ENCODE results near the gene RFX2. TPM values are rescaled to one million over a fixed set of nuclear protein-coding genes. Genes with fewer than 3 reads are reported as not detected.

The RFX2 gene
- total and polyA plus RNA-seq, 4 experiments from 2014 or later, result 3.6 to 6.7 (median 5.8) TPM

GRCh38 chr19:6070720-6071485 is 39.4 kb downstream of the RFX2 start:
- Histone ChIP-seq H3K27me3 (ENCODE audit: insufficient read depth, low read length) (no peaks in the 10 kb centered on the region), H3K9me3 (ENCODE audit: control insufficient read depth in 1 of 2, low read length in 2 of 2) (no peaks in the 10 kb centered on the region), H3K4me3 (ENCODE audit: low read length in 2 of 2) (no peak overlapping the region), H3K27ac (ENCODE audit: low read depth, low read length) (no peak overlapping the region), H3K36me3 (ENCODE audit: insufficient read depth, low read length) (no peaks in the 10 kb centered on the region), H3K4me1 (ENCODE audit: insufficient read depth, low read length) (peaks cover 18% of the 10 kb centered on the region)
- Mint-ChIP-seq H3K4me3 (no peak overlapping the region), H3K9me3 (peaks cover 0 to 3% (median 0%) of the 10 kb centered on the region in 8 donors), H3K4me1 (peaks cover 22 to 38% (median 25%) of the 10 kb centered on the region in 4 donors), H3K36me3 (peaks cover 0 to 5% of the 10 kb centered on the region in 2 donors), H3K27ac (peak overlapping the region in 4 of 7 donors; percentile 4 to 97 (median 74)), H3K27me3 (no peaks in the 10 kb centered on the region)
- intact Hi-C loops (cut with micrococcal nuclease), result no loop called here
- POLR2A ChIA-PET (ENCODE audit: partially characterized antibody), result no interaction called here
- no peak for DNase-seq
- CTCF ChIA-PET (ENCODE audit: partially characterized antibody), result interaction anchor here (2.2 kb wide), 1 partner anchor 57 kb away, joined by 4 read pairs; no protein-coding TSS in a partner anchor

GRCh38 chr19:6070207-6070681 is 40.1 kb downstream of the RFX2 start:
- ChIA-PET POLR2A (ENCODE audit: partially characterized antibody) (no interaction called here), CTCF (ENCODE audit: partially characterized antibody) (interaction anchor here (2.2 kb wide), 1 partner anchor 58 kb away, joined by 4 read pairs; no protein-coding TSS in a partner anchor)
- H3K27ac Mint-ChIP-seq, result peak overlapping the region in 4 of 7 donors; percentile 4 to 97 (median 74)

GRCh38 chr19:6069268-6069791 is 41.0 kb downstream of the RFX2 start:
- peak in 3 of 5 donors; percentile 26 to 54 (median 41) for DNase-seq

More at GRCh38 chr19:6070207-6070681, 40.1 kb downstream of the RFX2 start:
- H3K27me3 Mint-ChIP-seq, result no peaks in the 10 kb centered on the region
- H3K27ac ChIP-seq (ENCODE audit: low read depth, low read length), result no peak overlapping the region
- no peaks in the 10 kb centered on the region for H3K27me3 ChIP-seq (ENCODE audit: insufficient read depth, low read length)
- H3K36me3 Mint-ChIP-seq, result peaks cover 0 to 5% of the 10 kb centered on the region in 2 donors
- no peaks in the 10 kb centered on the region for H3K36me3 ChIP-seq (ENCODE audit: insufficient read depth, low read length)
- peak in 1 of 5 donors; percentile 25 for DNase-seq
- peaks cover 0 to 3% (median 0%) of the 10 kb centered on the region in 8 donors for H3K9me3 Mint-ChIP-seq
- H3K4me3 Mint-ChIP-seq, result no peak overlapping the region
- H3K4me1 ChIP-seq (ENCODE audit: insufficient read depth, low read length), result peaks cover 25% of the 10 kb centered on the region
- no peak overlapping the region for H3K4me3 ChIP-seq (ENCODE audit: low read length in 2 of 2)
- no peaks in the 10 kb centered on the region for H3K9me3 ChIP-seq (ENCODE audit: control insufficient read depth in 1 of 2, low read length in 2 of 2)
- H3K4me1 Mint-ChIP-seq, result peaks cover 26 to 45% (median 29%) of the 10 kb centered on the region in 4 donors
- intact Hi-C loops (cut with micrococcal nuclease), result no loop called here

GRCh38 chr19:6068711-6069110 is 41.6 kb downstream of the RFX2 start:
- Mint-ChIP-seq H3K36me3 (peaks cover 0 to 5% of the 10 kb centered on the region in 2 donors), H3K27ac (peak overlapping the region; percentile 39 to 97 (median 87)), H3K27me3 (no peaks in the 10 kb centered on the region), H3K4me1 (peaks cover 26 to 57% (median 32%) of the 10 kb centered on the region in 4 donors), H3K4me3 (no peak overlapping the region), H3K9me3 (peaks cover 0 to 3% (median 0%) of the 10 kb centered on the region in 8 donors)
- Histone ChIP-seq H3K4me3 (ENCODE audit: low read length in 2 of 2) (no peak overlapping the region), H3K27ac (ENCODE audit: low read depth, low read length) (no peak overlapping the region), H3K27me3 (ENCODE audit: insufficient read depth, low read length) (no peaks in the 10 kb centered on the region), H3K9me3 (ENCODE audit: control insufficient read depth in 1 of 2, low read length in 2 of 2) (no peaks in the 10 kb centered on the region), H3K36me3 (ENCODE audit: insufficient read depth, low read length) (no peaks in the 10 kb centered on the region), H3K4me1 (ENCODE audit: insufficient read depth, low read length) (peaks cover 27% of the 10 kb centered on the region)
- POLR2A ChIA-PET (ENCODE audit: partially characterized antibody), result no interaction called here
- CTCF ChIA-PET (ENCODE audit: partially characterized antibody), result interaction anchor here (2.2 kb wide), 1 partner anchor 59 kb away, joined by 4 read pairs; no protein-coding TSS in a partner anchor
- intact Hi-C loops (cut with micrococcal nuclease), result loop anchor here (5.0 kb wide), 1 partner anchor 39 kb away; no protein-coding TSS in a partner anchor
- no peak for DNase-seq

More at GRCh38 chr19:6069268-6069791, 41.0 kb downstream of the RFX2 start:
- no peaks in the 10 kb centered on the region for H3K27me3 Mint-ChIP-seq
- no peak overlapping the region for H3K27ac ChIP-seq (ENCODE audit: low read depth, low read length)
- H3K36me3 ChIP-seq (ENCODE audit: insufficient read depth, low read length), result no peaks in the 10 kb centered on the region
- H3K27me3 ChIP-seq (ENCODE audit: insufficient read depth, low read length), result no peaks in the 10 kb centered on the region
- peaks cover 26 to 51% (median 32%) of the 10 kb centered on the region in 4 donors for H3K4me1 Mint-ChIP-seq
- no peaks in the 10 kb centered on the region for H3K9me3 ChIP-seq (ENCODE audit: control insufficient read depth in 1 of 2, low read length in 2 of 2)
- H3K27ac Mint-ChIP-seq, result peak overlapping the region; percentile 24 to 97 (median 87)
- intact Hi-C loops (cut with micrococcal nuclease), result loop anchor here (5.0 kb wide), 1 partner anchor 38 kb away; no protein-coding TSS in a partner anchor
- peak overlapping the region in 4 of 8 donors; percentile 22 to 38 (median 32) for H3K4me3 Mint-ChIP-seq
- H3K4me3 ChIP-seq (ENCODE audit: low read length in 2 of 2), result no peak overlapping the region
- ChIA-PET POLR2A (ENCODE audit: partially characterized antibody) (no interaction called here), CTCF (ENCODE audit: partially characterized antibody) (interaction anchor here (1.0 to 2.2 kb wide), 2 partner anchors 21 to 59 kb away, joined by 3 to 4 read pairs; no protein-coding TSS in a partner anchor)
- H3K9me3 Mint-ChIP-seq, result peaks cover 0 to 3% (median 0%) of the 10 kb centered on the region in 8 donors
- peaks cover 0 to 5% of the 10 kb centered on the region in 2 donors for H3K36me3 Mint-ChIP-seq
- peaks cover 27% of the 10 kb centered on the region for H3K4me1 ChIP-seq (ENCODE audit: insufficient read depth, low read length)

GRCh38 chr19:6067975-6068374 is 42.3 kb downstream of the RFX2 start:
- ChIA-PET POLR2A (ENCODE audit: partially characterized antibody) (no interaction called here), CTCF (ENCODE audit: partially characterized antibody) (no interaction called here)
- H3K36me3 ChIP-seq (ENCODE audit: insufficient read depth, low read length), result no peaks in the 10 kb centered on the region
- H3K4me1 ChIP-seq (ENCODE audit: insufficient read depth, low read length), result peaks cover 27% of the 10 kb centered on the region
- Mint-ChIP-seq H3K27me3 (no peaks in the 10 kb centered on the region), H3K27ac (peak overlapping the region in 2 of 7 donors; percentile 88 to 94), H3K4me1 (peaks cover 26 to 58% (median 32%) of the 10 kb centered on the region in 4 donors), H3K36me3 (peaks cover 0 to 5% of the 10 kb centered on the region in 2 donors), H3K4me3 (no peak overlapping the region), H3K9me3 (peaks cover 0 to 3% (median 0%) of the 10 kb centered on the region in 8 donors)
- H3K4me3 ChIP-seq (ENCODE audit: low read length in 2 of 2), result no peak overlapping the region
- H3K9me3 ChIP-seq (ENCODE audit: control insufficient read depth in 1 of 2, low read length in 2 of 2), result no peaks in the 10 kb centered on the region
- no peak for DNase-seq
- no peak overlapping the region for H3K27ac ChIP-seq (ENCODE audit: low read depth, low read length)
- no peaks in the 10 kb centered on the region for H3K27me3 ChIP-seq (ENCODE audit: insufficient read depth, low read length)
- intact Hi-C loops (cut with micrococcal nuclease), result loop anchor here (5.0 kb wide), 1 partner anchor 39 kb away; no protein-coding TSS in a partner anchor

- H3K9me3 ChIP-seq (ENCODE audit: control insufficient read depth in 1 of 2, low read length in 2 of 2), result no peaks in the 10 kb centered on the region
- CTCF ChIA-PET (ENCODE audit: partially characterized antibody), result interaction anchor here (1.0 kb wide), 1 partner anchor 19 kb away, joined by 3 read pairs; no protein-coding TSS in a partner anchor
- Mint-ChIP-seq H3K9me3 (peaks cover 0 to 3% (median 0%) of the 10 kb centered on the region in 8 donors), H3K27me3 (no peaks in the 10 kb centered on the region), H3K4me1 (peaks cover 30 to 65% (median 37%) of the 10 kb centered on the region in 4 donors), H3K27ac (peak overlapping the region; percentile 86 to 94 (median 90)), H3K36me3 (peaks cover 0 to 5% of the 10 kb centered on the region in 2 donors), H3K4me3 (peak overlapping the region in 6 of 8 donors; percentile 29 to 80 (median 58))
- POLR2A ChIA-PET (ENCODE audit: partially characterized antibody), result no interaction called here
- no peaks in the 10 kb centered on the region for H3K36me3 ChIP-seq (ENCODE audit: insufficient read depth, low read length)
- no peaks in the 10 kb centered on the region for H3K27me3 ChIP-seq (ENCODE audit: insufficient read depth, low read length)
- peaks cover 31% of the 10 kb centered on the region for H3K4me1 ChIP-seq (ENCODE audit: insufficient read depth, low read length)
- peak overlapping the region; percentile 46 for H3K27ac ChIP-seq (ENCODE audit: low read depth, low read length)
- intact Hi-C loops (cut with micrococcal nuclease), result loop anchor here (5.0 kb wide), 1 partner anchor 40 kb away; no protein-coding TSS in a partner anchor
- H3K4me3 ChIP-seq (ENCODE audit: low read length in 2 of 2), result no peak overlapping the region
- DNase-seq, result peak; percentile 30 to 64 (median 47)
Observed at GRCh38 chr19:6066661-6067646, 43.3 kb downstream of the RFX2 start.
